ENCODE data around the gene DACH2.

DNA sequence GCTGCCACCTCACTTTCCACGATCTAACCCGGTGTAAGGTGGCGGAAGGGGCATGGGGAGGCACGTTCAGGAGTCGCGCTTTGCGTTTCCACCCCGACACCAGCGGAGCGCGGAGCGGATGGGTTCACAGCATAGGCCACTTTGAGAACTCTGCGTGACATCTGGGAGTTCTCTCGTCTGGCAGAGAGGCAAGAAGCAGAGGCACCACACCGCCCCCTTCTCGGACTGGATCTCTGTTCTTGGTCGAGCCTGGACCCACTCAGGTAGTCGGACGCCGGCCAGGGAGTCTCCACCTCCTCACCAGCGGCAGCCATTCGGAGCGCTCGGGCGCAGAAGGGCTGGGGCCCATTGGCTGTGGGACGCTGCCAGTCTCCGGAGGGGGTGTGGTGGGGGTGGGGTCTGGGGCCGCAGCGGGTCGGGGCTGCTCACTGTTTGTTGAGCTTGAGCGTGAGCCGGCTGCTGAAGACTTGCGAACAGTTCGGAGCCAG lies at the start of gene DACH2:
- TF ChIP-seq, protein P1, sequence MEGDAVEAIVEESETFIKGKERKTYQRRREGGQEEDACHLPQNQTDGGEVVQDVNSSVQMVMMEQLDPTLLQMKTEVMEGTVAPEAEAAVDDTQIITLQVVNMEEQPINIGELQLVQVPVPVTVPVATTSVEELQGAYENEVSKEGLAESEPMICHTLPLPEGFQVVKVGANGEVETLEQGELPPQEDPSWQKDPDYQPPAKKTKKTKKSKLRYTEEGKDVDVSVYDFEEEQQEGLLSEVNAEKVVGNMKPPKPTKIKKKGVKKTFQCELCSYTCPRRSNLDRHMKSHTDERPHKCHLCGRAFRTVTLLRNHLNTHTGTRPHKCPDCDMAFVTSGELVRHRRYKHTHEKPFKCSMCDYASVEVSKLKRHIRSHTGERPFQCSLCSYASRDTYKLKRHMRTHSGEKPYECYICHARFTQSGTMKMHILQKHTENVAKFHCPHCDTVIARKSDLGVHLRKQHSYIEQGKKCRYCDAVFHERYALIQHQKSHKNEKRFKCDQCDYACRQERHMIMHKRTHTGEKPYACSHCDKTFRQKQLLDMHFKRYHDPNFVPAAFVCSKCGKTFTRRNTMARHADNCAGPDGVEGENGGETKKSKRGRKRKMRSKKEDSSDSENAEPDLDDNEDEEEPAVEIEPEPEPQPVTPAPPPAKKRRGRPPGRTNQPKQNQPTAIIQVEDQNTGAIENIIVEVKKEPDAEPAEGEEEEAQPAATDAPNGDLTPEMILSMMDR (IDR thresholded peaks at IDR 0.05; ENCODE audit: low read depth, low read length, poor library complexity, severe bottlenecking) = no peak
- TF ChIP-seq EZH2phosphoT487 (IDR thresholded peaks at IDR 0.05; ENCODE audit: borderline replicate concordance, low read length) = no peak

All from DOHH2 (cell line).